ENCODE measurements around the gene PIF1. TPM values are rescaled to one million over a fixed set of nuclear protein-coding genes. Genes with fewer than 3 reads are reported as not detected.

The PIF1 gene
- total RNA-seq, 1 experiment from 2014 or later = 34.9 TPM

DNA sequence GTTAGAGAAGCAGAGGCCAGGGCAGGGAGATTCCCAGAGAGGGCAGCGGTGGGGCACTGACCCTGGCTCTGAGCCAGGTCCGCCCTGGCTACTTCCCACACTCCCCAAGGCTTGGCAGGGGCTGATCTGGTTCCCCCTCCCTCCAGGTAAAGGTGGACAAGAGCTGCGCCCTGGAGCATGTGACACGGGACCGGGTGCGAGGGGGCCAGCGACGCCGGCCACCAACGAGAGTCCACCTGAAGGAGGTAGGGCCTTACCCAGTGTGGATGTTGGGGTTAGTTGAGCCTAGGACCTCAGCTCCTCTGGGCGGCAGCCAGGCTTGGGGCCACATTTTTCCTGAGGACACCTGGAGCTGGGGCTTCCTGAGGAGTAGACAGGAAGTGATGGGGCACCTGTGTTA lies 35.9 kb upstream of the PIF1 start:
- Histone ChIP-seq H3K4me1 (ENCODE audit: control insufficient read depth in 1 of 2, insufficient read depth in 2 of 2, low read length in 2 of 2) (peaks cover 0 to 4% of the 10 kb centered on the region in 2 experiments; a peak in 1 of 4 replicates), H3K79me2 (ENCODE audit: insufficient read depth, low read length) (no peaks in the 10 kb centered on the region), H3K36me3 (ENCODE audit: control insufficient read depth in 1 of 2, insufficient read depth in 2 of 2, low read length in 2 of 2) (peaks cover 3 to 4% of the 10 kb centered on the region in 2 experiments; a peak in 2 of 4 replicates), H2AFZ (ENCODE audit: low read depth, low read length, poor library complexity, severe bottlenecking) (no peak overlapping the region), H3K27me3 (ENCODE audit: insufficient read depth, low read length) (no peaks in the 10 kb centered on the region), H3K4me2 (ENCODE audit: low read length) (no peak overlapping the region), H3K27ac (ENCODE audit: low read depth, low read length) (no peak overlapping the region), H3K4me3 (replicated peaks in 1 of 2; ENCODE audit: low read depth in 1 of 2, low read length in 2 of 2) (no peak overlapping the region), H3K9ac (ENCODE audit: low read length) (no peak overlapping the region), H3K9me2 (ENCODE audit: insufficient read depth) (no peaks in the 10 kb centered on the region), H4K20me1 (ENCODE audit: insufficient read depth) (no peaks in the 10 kb centered on the region), H3K9me3 (ENCODE audit: control insufficient read depth in 1 of 2, insufficient read depth in 1 of 2, low read depth in 1 of 2, low read length in 2 of 2) (no peaks in the 10 kb centered on the region)
- ATAC-seq (no peak), DNase-seq (ENCODE audit: low read depth, low spot score) (no peak)
- ChIA-PET RAD21 (ENCODE audit: low non-redundant PET in 1 of 2, low total read pairs in 2 of 2, uncharacterized antibody in 2 of 2, unreplicated experiment in 2 of 2) (no interaction called here), CTCF (no interaction called here), POLR2A (no interaction called here)
- intact Hi-C loops (cut with micrococcal nuclease) = no loop called here
- TF ChIP-seq, protein P1, sequence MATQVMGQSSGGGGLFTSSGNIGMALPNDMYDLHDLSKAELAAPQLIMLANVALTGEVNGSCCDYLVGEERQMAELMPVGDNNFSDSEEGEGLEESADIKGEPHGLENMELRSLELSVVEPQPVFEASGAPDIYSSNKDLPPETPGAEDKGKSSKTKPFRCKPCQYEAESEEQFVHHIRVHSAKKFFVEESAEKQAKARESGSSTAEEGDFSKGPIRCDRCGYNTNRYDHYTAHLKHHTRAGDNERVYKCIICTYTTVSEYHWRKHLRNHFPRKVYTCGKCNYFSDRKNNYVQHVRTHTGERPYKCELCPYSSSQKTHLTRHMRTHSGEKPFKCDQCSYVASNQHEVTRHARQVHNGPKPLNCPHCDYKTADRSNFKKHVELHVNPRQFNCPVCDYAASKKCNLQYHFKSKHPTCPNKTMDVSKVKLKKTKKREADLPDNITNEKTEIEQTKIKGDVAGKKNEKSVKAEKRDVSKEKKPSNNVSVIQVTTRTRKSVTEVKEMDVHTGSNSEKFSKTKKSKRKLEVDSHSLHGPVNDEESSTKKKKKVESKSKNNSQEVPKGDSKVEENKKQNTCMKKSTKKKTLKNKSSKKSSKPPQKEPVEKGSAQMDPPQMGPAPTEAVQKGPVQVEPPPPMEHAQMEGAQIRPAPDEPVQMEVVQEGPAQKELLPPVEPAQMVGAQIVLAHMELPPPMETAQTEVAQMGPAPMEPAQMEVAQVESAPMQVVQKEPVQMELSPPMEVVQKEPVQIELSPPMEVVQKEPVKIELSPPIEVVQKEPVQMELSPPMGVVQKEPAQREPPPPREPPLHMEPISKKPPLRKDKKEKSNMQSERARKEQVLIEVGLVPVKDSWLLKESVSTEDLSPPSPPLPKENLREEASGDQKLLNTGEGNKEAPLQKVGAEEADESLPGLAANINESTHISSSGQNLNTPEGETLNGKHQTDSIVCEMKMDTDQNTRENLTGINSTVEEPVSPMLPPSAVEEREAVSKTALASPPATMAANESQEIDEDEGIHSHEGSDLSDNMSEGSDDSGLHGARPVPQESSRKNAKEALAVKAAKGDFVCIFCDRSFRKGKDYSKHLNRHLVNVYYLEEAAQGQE (IDR thresholded peaks at IDR 0.05; ENCODE audit: low read depth) = no peak
- TF ChIP-seq SP1 (IDR thresholded peaks at IDR 0.05; ENCODE audit: low read depth) = no peak
- no TSS peak for BruUV-seq (replicated peaks)

DNA sequence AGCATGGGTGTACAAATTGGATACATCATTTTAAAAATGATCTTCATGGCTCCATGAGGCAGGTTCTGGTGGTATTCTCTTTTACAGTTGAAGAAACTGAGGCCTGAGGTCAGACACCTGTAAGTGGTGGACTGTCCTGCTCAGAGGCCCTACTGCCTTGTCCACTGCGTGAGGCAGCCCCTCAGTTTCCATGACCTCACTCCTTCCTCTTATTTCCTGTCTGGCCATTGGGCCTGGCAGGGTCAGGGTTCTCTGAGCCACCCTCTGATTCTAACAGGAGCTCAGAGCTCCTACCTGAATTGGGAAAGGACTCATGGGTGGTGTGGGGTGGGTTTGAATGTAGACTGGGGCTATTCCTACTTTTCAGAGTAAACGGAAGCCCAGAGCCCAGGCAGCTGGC lies 33.8 kb upstream of the PIF1 start:
- POLR2A ChIA-PET = no interaction called here
- intact Hi-C loops (cut with micrococcal nuclease) = no loop called here
- no peak overlapping the region for H3K9ac ChIP-seq (ENCODE audit: low read length)
- RAD21 ChIA-PET (ENCODE audit: low non-redundant PET in 1 of 2, low total read pairs in 2 of 2, uncharacterized antibody in 2 of 2, unreplicated experiment in 2 of 2) = no interaction called here
- CTCF ChIA-PET = no interaction called here
- no peaks in the 10 kb centered on the region for H3K27me3 ChIP-seq (ENCODE audit: insufficient read depth, low read length)
- H3K4me2 ChIP-seq (ENCODE audit: low read length) = no peak overlapping the region
- H4K20me1 ChIP-seq (ENCODE audit: insufficient read depth) = no peaks in the 10 kb centered on the region
- H3K27ac ChIP-seq (ENCODE audit: low read depth, low read length) = no peak overlapping the region
- no peaks in the 10 kb centered on the region for H3K9me2 ChIP-seq (ENCODE audit: insufficient read depth)
- H3K9me3 ChIP-seq (ENCODE audit: control insufficient read depth in 1 of 2, insufficient read depth in 1 of 2, low read depth in 1 of 2, low read length in 2 of 2) = no peaks in the 10 kb centered on the region
- peaks cover 4 to 7% of the 10 kb centered on the region in 2 experiments; a peak in 3 of 4 replicates for H3K36me3 ChIP-seq (ENCODE audit: control insufficient read depth in 1 of 2, insufficient read depth in 2 of 2, low read length in 2 of 2)
- no peak overlapping the region for H2AFZ ChIP-seq (ENCODE audit: low read depth, low read length, poor library complexity, severe bottlenecking)
- no peak overlapping the region for H3K4me3 ChIP-seq (replicated peaks in 1 of 2; ENCODE audit: low read depth in 1 of 2, low read length in 2 of 2)
- BruUV-seq (replicated peaks) = no TSS peak
- peaks cover 0 to 4% of the 10 kb centered on the region in 2 experiments; a peak in 1 of 4 replicates for H3K4me1 ChIP-seq (ENCODE audit: control insufficient read depth in 1 of 2, insufficient read depth in 2 of 2, low read length in 2 of 2)
- H3K79me2 ChIP-seq (ENCODE audit: insufficient read depth, low read length) = no peaks in the 10 kb centered on the region
- DNase-seq (ENCODE audit: low read depth, low spot score) (no peak), ATAC-seq (no peak)
- TF ChIP-seq ZNF274 (IDR thresholded peaks at IDR 0.05; ENCODE audit: low read depth, low read length) = no peak
- TF ChIP-seq POLR2AphosphoS5 (IDR thresholded peaks at IDR 0.05; ENCODE audit: low read depth, low read length) = no peak
- TF ChIP-seq ELF1 (IDR thresholded peaks at IDR 0.05; ENCODE audit: borderline replicate concordance, low read depth) = no peak
- TF ChIP-seq SIN3A (IDR thresholded peaks at IDR 0.05; ENCODE audit: low read depth) = no peak
- TF ChIP-seq, protein P2, sequence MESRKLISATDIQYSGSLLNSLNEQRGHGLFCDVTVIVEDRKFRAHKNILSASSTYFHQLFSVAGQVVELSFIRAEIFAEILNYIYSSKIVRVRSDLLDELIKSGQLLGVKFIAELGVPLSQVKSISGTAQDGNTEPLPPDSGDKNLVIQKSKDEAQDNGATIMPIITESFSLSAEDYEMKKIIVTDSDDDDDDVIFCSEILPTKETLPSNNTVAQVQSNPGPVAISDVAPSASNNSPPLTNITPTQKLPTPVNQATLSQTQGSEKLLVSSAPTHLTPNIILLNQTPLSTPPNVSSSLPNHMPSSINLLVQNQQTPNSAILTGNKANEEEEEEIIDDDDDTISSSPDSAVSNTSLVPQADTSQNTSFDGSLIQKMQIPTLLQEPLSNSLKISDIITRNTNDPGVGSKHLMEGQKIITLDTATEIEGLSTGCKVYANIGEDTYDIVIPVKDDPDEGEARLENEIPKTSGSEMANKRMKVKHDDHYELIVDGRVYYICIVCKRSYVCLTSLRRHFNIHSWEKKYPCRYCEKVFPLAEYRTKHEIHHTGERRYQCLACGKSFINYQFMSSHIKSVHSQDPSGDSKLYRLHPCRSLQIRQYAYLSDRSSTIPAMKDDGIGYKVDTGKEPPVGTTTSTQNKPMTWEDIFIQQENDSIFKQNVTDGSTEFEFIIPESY (IDR thresholded peaks at IDR 0.05; ENCODE audit: extremely low read depth, insufficient replicate concordance, low read length) = no peak
- TF ChIP-seq, protein P3, sequence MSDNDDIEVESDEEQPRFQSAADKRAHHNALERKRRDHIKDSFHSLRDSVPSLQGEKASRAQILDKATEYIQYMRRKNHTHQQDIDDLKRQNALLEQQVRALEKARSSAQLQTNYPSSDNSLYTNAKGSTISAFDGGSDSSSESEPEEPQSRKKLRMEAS (IDR thresholded peaks at IDR 0.05) = no peak
- TF ChIP-seq JUND (IDR thresholded peaks at IDR 0.05) = no peak
- no peak for TF ChIP-seq CBX3 (IDR thresholded peaks at IDR 0.05; ENCODE audit: low read depth)
- TF ChIP-seq, protein P1 (IDR thresholded peaks at IDR 0.05; ENCODE audit: low read depth) = no peak
- TF ChIP-seq POLR2A (IDR thresholded peaks at IDR 0.05; ENCODE audit: borderline replicate concordance, extremely low read depth, insufficient read depth, insufficient read length) = no peak

Data from HCT116 (cell line).